ENCODE measurements around the gene ALDH5A1.

Gene ALDH5A1

DNA sequence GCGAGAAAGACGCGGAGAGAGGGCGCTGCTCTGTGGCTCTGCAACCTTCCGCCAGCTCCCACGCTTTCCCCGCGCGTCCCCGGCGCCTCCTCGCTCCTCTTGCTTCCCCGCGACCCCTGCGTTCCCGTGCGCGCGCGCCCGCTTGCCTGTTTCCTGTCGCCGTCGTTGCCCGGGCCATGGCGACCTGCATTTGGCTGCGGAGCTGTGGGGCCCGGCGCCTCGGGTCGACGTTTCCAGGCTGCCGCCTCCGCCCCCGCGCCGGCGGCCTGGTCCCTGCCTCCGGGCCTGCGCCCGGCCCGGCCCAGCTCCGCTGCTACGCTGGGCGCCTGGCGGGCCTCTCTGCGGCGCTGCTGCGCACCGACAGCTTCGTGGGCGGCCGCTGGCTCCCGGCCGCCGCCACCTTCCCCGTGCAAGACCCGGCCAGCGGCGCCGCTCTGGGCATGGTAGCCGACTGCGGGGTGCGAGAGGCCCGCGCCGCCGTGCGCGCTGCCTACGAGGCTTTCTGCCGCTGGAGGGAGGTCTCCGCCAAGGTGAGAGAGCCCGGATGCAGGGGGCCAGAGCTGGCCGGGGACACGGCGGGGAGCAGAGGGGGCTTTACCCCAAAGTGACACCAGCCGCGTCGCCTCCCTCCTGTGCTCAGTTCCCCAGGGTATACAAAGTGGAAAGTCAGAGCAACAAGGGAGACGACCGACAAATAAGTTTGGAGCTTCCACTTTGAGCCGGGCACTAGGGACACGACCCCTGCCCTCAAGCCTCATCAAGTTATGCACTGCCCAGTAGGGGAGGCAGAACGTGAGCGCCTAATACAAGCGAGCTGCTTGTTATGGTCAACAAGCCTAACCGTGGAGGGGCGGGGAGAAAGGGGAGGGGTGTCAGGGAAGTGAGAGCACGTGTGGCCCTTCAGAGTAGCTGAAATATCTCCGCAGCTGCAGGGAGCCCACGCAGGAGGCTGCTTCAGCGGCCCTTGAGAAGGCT, at the start of gene ALDH5A1:
TSS of gene ALDH5A1 (plus strand) at position 149 of the 975 bp plus-strand sequence. CDS start at position 177, 28 bp downstream.
- DNase-seq (ENCODE audit: low read depth): peak; percentile 12

DNA sequence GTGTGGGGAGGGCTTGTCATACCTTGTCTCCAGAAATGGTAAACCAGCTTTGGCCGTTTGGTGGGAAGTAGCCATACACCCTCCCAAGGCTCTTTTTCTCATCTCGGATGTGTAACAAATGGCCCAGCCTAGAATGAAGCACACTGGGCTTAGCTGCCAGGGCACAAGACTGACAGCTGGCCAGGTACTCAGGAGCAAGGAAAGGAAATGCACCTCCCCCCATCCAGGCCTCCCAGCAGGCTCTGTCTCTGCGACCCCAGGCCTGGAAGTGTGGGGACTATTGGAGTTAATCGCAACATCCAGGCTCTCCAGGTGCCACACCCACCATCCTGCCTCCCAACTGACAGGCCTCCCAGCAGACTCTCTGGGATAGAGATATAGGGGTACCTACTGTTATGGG, 49.1 kb upstream of the ALDH5A1 start:
- DNase-seq (ENCODE audit: low read depth): no peak

DNA sequence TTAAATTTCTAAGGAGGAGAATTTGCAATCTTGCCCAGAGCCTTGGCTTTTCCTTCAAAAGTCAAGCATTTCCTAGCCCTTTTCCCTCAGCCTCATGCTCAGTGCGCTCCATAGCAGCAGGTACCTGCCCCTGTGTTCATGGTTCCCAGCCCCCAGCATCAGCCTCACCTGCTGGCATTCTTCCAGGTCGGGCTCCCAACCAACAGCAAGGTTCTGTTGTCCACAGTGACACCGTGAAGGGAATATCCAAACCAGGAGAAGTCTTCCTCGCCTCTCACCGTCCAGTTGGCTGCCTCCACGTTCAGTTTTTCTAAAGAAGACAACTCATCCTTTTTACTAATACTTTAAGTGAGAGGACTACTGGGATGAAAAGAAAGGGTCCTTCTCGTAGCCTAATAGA, 48.1 kb upstream of the ALDH5A1 start:
- no peak for DNase-seq (ENCODE audit: low read depth)

DNA sequence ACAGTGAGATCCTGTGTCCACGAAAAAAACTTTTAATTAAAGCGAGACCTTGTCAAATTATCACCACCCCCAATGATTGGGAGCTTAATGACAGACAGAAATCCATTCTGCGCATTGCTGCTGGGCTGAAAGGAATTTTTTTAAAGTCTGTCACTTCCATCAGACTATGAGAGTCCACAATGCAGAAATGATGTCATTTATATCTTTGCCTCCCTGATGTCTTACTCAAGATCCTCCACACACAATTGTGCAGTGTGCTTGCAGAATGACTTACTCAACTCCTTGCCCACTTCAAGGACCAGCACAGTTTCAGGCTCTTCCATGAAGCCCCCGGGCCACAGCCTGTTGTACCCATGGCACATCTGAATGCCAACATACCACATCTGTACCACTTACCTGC, 46.4 kb upstream of the ALDH5A1 start:
- DNase-seq (ENCODE audit: low read depth): no peak

DNA sequence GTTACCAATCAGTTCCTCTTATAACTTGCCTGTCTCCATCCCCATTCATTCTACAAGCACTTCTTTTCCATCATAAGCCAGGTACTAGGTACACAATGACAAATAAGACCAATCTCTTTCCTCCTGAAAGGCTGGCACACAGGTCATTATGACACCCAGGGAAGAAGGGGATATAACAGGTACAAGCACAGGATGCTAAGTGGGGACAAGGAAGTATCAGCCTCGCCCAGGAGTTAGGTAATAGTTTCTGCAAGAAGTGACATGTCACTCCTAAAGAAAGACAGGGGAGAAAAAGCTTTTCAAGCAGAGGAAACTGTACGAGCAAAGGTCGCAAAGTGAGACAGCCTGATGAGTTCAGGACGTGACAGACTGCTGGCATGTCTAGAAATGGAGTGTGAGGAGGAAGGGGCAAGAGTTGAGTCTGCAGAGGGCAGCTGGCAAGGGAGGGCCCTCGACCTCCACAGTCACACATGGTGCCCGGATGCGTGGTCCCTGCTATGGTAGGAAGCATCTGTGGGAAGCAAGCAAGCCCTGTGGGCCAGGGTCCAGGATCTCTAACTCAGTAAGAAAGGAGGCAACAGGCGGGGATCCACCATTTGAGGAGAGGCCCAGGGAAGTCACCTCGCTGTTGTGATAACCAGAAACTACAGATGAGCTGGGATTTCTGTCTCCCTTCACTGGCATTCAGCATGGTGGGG, 45.8 kb upstream of the ALDH5A1 start:
- DNase-seq (ENCODE audit: low read depth): no peak

DNA sequence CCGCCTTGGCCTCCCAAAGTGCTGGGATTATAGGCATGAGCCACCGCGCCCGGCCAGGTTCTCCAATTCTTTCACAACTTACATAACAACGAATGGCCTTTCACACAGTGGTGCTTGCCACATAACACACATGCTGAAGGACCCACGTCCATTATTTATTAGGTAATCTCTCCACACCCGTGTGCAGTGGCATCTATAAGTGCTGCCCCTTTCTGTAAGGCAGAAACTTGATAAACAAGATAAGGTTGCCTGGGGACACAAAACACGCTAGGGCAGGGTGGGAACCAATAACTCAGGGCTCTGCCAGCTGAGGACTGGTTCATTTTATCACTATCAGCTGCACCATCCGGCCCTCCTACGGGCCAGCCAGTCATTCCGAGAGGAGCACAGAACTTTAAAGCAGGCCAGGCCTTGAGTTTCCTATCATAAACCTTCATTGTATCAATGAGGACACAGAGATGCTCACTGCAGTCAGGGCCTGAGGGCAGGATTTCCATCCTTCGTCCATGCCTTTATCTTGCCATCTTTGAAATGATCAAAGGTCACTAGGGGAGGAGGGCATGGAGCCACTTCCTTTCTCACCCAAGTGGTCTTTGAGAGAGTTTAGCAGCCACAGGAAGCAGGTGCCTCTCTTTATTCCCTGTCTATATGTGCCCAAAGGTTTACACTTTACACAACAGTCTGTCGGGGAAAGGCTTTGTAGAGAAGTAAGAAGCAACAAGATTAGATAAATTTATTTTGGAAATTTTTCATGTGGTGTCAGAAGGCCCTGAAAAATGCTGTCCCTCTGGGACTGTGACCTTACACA, 43.0 kb upstream of the ALDH5A1 start:
- no peak for DNase-seq (ENCODE audit: low read depth)

DNA sequence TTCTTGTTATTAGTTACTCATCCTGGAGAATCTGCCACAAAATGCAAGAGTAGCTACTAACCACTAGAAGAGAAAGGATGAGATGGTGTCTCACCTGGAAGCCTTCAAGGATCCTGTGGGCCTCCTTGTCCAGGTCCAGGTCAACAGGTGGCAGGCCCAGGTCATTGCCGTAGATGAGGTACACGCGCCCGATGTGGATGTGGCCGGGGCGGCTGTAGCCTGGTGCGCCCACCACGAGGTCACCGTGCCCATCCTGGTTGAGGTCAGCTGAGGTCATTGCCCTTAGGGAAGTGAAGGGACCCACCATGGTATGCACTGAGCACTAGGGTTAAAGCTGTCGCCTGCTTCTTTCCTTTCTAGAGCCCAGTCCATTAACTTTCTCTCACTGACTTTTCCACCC, 40.8 kb upstream of the ALDH5A1 start:
- no peak for DNase-seq (ENCODE audit: low read depth)

DNA sequence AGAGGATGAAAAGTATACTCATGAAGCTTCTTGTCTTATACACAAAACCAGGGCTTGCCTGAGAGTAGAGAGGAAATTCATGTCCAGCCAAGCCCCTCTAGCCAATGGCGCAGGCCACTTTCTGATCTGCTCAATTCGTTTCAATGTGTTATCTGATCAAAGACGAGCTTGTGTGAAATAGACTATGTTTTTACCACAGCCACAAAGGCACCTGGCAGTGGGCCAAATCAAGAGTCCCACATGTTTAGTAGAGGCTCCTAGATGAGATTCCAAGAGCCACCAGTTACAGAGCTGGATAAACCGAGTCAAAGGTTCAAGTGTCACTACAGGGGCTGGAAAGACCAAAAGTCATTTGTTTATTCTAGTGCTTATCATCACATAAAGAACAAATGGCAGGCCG, 40.3 kb upstream of the ALDH5A1 start:
- DNase-seq (ENCODE audit: low read depth): no peak

DNA sequence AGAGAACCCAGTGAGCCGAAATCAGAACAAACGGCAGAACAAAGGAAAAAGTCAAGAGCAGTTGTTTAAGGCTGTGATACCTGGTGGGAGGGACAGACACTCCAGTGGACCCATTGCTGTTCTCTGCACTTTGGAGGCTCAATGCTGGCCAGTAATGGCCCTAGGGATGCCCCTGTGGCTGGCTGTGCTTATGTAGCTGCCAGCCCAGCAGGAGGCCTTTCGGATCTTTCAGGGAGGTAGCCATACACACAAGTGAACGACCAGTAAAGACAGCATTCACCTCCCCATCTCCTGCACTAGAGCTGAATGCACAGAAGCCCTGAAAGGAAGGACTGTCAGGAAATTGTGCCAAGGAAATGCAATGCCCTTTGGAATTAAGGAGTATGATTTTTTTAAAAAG, 39.7 kb upstream of the ALDH5A1 start:
- DNase-seq (ENCODE audit: low read depth): no peak

DNA sequence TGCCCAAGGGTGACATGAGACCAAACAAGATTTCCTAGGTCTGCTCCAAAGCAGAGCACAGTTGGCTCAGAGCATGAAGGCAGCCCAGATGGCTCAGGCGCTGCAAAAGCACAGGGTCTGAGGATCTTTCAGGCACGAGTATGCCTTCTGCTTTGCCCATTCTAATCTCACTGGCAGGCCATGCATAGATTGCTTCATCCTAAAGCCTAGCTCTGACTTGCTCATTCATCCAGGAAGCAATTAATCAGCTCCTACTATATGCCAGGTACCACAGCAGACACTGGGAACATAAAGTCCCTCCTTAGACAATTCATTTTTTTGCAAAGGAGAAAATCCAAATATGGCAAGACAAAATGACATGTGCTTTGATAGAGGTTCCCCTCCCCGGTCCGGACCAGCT, 36.6 kb upstream of the ALDH5A1 start:
- DNase-seq (ENCODE audit: low read depth): no peak

DNA sequence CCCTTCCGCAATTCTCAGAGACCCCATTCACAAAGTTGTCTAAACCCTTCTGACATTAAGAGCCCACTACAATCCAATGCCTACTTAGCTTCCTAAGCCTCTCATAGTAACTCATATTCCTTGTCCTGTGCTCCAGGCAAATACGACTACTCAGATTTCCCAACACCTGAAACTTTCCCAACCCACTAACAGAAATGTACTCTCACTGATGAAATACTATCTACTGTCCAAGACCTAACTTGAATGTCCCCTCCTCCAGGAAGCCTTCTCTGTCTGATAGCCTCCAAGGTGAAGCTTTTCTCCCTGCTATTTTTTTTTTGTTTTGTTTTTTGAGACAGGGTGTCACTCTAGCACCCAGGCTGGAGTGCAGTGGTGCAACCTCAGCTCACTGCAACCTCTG, 35.8 kb upstream of the ALDH5A1 start:
- DNase-seq (ENCODE audit: low read depth): no peak

DNA sequence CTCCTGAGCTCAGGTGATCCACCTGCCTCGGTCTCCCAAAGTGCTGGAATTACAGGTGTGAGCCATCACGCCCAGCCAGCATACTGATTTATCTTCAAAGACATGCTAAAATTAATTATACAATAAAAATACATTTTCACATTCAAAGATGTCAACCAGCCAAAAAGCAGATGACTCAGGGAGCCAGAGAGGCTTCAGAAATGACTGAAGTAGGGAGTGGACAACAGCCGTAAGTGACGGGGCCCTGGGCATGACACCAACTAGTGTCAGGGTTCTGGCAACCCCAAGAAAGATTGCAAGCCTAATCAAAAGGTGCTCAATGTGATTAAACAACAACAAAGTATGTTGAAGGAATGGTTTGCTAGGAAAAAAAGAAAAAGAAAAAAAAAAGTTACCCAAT, 33.8 kb upstream of the ALDH5A1 start:
- no peak for DNase-seq (ENCODE audit: low read depth)

DNA sequence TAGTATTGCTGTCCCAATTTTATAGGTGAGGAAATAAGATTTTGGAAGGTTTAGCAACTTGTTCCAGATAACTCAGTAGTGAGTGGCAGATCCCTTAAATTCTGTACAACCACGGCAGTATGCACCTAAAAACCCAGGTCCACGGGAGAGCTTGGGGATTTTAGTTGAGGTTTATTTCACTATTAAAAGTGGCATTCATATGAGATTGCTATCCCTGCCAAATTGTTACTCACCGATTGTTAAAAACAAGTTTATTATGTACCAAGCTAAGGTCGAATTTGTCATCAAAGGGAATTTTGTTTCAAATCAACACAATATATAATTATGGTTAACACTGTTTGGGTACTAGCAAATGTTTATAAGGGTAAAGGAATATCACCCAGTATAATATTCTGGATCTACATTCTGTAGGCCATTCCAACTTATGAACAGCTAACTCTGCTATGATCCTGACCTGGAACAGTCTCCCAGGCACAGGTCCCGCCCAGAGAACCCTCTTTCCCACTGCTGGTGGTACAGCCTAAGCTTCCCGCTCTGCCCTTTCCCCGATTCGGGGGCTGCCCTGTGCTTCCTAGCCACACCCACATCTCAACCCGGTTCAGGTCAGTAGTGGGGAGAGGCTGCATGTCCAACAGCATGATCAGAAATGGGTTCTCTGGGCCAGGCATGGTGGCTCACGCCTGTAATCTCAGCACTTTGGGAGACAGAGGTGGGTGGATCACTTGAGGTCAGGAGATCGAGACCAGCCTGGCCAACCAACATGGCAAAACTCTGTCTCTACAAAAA, 30.3 kb upstream of the ALDH5A1 start:
- DNase-seq (ENCODE audit: low read depth): no peak

DNA sequence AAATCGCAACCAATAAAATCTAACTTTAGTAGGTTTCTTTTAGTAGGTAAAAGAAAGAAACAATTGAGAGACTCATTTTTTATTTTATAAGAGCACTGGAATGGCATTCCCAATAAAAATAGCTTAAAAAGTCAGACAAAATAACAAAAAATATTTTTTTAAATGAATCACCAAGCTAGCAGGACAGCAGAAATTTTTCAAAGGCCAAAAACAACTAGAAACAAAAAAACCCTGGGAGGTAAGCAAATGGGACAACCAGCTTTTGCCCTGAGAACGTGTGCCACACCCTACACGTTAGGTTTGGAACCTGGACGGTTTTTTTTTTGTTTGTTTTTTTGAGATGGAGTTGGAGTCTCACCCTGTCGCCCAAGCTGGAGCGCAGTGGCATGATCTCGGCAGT, 25.0 kb upstream of the ALDH5A1 start:
- DNase-seq (ENCODE audit: low read depth): no peak

DNA sequence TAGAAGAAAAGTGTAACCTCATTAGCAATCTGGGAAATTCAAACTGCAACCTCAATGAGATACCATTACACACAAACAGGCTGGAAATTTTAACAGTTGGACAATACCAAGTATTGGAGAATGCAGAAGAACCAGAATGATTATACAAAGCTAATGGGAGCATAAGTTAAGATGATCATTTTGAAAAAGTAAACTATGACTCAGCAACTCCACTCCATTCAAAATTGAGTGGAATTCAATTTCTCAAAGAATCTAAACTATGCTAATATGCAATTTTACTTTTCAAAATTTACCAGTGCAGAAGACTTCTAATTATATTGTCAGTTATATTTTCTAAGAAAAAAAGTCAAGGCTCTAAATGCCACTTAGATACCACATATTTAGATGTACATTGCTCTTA, 22.6 kb upstream of the ALDH5A1 start:
- DNase-seq (ENCODE audit: low read depth): no peak

DNA sequence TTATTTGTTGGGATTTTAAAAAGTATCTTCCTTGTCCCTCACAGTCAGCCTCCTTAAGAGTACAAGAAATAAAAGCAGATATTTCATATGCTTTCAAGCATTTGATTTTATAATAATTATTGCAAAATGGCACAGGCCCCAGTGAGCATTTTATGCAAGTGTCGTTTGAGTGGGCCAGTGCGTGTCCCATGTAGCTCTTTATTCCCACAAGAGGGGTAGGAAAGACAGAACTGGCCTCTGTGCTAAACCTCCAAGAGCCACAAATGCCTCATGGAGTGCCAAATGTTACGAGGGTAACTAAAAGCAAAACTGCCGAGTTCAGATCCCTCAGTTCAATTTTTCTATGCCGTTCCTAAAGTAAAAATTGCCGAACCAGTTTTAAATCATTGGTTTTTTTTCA, 18.1 kb upstream of the ALDH5A1 start:
- DNase-seq (ENCODE audit: low read depth): no peak

DNA sequence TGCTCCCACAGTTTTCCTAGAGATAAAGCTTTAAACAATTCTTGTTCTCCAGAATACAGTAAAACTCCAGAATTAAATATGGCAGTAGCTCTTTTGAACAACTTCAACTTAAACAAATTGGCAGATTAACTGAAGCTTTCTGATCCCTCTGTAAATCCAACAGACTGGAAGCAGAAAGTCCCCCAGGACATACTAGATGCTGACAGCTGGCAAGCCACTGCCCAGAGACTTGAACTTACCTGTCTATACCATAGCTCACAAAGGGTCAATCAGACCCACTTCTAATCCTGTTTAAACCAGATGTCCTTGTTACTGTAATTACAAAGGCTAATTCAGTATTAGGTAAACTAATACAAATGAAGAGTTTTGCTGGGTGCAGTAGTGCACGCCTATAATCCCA, 17.7 kb upstream of the ALDH5A1 start:
- no peak for DNase-seq (ENCODE audit: low read depth)

DNA sequence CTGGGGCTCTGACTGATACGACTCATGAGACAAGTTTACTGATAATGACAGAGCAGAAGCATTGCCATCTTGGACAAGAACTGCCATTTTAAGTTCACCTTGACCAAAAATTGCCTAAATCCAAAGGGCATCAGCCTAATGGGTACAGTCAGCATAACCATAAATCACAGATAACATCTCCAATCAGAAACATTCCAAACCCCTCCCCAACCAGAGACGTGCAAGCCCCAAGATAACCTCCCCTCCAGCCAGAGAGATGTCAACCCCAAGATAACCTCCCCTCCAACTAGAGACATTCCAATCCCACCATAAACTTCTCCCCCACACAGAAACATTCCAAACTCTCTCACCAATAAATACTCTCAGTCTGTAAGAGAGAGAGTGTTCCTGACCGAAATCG, 15.9 kb upstream of the ALDH5A1 start:
- DNase-seq (ENCODE audit: low read depth): no peak

DNA sequence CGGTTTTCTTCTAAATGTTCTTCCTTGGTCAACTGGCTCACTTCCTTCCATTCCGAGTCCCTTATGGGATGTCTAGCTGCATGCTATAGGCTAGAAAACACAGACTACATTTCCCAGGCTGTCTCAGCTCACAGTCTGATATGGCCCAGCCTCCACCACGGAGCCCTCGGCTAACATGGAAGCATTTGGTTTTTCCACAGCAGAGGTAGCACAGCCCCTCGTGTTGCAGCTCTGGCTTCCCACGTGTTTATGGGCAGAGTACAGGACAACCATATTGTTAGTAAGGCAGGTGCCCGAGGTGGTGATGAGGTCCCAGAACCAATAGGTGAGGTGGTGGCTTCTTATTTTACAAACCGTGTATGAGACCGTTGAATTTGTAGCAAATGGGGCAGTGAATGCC, 14.1 kb upstream of the ALDH5A1 start:
- DNase-seq (ENCODE audit: low read depth): no peak

DNA sequence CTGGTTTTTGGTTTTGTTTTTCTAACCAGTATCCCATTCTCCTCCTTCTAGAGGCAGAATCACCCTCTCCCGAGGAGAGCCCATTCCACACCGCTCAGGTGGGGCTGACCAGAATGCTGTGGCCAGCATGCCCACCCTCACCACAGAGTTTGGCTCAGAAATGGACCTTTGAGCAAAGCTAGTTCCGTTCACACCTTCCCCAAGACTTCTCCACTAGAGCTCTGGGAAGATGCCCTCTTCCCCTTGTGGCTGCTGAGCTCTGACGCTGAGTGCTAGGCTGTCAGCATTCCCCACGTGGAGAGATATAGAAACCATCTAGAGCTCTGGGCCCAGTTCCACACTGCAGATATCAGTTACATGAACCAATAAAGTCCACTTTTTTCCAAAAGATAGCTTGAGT, 13.3 kb upstream of the ALDH5A1 start:
- DNase-seq (ENCODE audit: low read depth): no peak

DNA sequence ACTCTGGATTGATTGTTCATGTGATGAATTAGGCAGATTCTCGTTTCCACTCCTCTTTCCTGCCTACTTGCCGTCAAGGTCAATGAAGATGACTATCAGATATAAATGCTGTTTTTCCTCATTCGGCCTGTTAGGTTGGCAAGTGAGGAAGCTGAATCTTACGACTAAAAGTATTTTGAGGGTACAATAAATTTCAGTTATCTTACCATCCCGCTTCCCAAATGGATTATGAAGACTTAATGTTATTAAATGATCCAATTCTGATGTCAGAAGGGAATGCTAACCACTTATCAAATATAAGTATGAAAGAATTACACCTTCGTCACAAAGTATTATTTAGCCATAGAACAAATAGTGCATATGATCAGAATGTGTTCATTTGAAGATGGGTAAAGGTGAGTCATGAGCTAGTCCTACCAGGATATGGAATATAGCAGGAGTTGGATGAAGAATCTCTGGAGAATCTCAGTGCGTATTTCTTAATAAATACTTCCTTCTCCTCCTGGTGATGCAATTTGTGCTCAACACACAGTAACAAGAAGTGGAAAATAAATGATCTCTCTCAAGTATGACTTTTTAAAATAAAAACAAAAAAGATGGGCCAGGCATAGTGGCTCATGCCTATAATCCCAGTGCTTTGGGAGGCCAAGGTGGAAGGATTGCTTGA, 10.0 kb upstream of the ALDH5A1 start:
- DNase-seq (ENCODE audit: low read depth): no peak
